SIG-M5 treated with dmso at 0.1 percent for 504 hours (cell line): ENCODE measurements around the gene GNG7.
"Not testable (repeated sequence)": the region's sequence is repeated elsewhere in the genome, so short reads cannot be mapped to it uniquely, and the experiment has no call there.

Source experiments
- DNase-seq: peaks from one replicate; lab custom pipeline; 2025; ENCODE audit not compliant: unreplicated experiment; lab: John Stamatoyannopoulos, UW

GNG7 gene

GRCh38 chr19:2476451-2477140 lies 225.9 kb downstream of the GNG7 start:
- DNase-seq = peak; percentile 54

- peak; percentile 93 for DNase-seq
These were observed 226.6 kb downstream of the GNG7 start, which contains the start of gene GADD45B for GRCh38 chr19:2475702-2476450. Gene GADD45B, plus strand, starts transcription at chr19:2476127. Its CDS starts 232 bp downstream, at chr19:2476359.

DNA sequence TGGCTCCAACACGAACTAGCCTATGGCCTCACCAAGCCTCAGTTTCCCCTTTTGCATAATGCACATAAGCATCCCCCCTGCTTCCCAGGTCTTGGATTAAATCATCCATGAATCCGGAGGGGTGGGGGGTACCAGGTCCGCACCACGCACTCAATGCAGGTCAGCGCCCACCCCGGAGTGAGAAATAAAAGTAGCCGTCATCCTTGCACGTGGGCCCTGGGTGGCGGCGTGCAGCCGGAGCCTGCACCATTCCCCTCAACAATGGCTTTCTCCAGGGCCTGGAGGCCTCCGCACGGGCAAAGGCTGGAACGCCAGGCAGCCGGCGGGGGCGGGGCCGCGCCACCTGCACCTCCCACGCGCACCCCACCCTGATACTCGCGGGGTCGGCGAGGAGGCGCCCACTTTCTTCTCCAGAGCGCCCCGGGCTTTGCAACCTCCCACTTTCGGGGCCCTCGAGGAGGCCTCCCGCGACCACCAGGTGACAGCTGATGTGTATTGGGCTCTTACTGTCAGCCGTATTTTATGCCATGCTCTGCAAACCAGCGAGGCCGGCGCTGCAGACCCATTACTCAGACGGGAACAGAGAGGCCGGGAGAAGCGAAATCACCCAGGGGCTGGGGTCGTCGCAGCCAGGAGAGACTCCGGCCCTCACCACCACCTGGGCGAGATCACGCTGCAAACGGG lies 227.3 kb downstream of the GNG7 start:
- no peak for DNase-seq

GRCh38 chr19:2474232-2475017 lies 228.1 kb downstream of the GNG7 start:
- DNase-seq = peak; percentile 69

DNA sequence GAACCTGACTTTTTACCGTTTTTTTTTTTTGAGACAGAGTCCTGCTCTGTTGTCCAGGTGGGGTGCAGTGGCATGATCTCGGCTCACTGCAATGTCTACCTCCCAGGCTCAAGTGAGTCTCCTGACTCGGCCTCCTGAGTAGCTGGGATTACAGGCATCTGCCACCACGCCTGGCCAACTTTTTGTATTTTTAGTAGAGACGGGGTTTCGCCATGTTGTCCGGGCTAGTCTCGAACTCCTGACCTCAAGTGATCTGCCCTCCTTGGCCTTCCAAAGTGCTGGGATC lies 232.6 kb downstream of the GNG7 start:
- DNase-seq = not testable (repeated sequence)

DNA sequence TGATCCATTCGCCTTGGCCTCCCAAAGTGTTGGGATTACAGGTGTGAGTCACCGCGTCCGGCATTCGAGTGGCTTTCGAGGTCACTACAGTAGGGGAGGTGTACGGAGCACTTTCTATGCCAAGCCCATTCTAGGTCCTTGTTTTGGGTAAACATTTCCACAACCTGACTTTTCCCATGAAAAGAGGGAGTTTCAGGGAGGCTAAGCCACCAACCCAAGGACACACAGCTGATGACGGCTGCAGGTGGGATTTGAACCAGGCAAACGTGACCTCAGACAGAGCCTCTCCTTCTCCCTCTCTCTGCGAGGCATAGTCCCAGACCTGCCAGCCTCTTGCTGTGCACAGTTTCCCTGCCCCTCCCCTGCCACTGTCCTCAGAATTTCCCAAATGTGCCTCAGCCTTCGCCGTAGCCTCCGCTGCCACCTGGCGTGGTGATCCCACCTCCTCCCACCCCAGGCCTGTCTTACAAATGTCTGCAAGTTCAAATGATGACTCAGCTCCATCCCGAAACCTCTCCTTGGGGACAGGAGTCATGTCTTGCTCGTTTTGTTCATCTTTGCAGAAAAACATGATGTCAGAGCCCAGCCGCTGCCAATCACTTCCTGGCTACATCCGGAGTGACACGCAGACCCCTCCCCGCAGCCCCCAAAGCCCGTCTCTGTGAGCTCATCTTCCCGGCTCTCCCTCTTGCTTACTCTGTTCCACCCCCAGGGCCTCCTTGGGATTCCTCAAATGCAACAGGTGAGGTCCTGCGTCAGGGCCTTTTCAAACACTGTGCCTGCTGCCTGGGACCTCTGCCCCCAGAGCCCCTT lies 233.2 kb downstream of the GNG7 start:
- DNase-seq = no peak

DNA sequence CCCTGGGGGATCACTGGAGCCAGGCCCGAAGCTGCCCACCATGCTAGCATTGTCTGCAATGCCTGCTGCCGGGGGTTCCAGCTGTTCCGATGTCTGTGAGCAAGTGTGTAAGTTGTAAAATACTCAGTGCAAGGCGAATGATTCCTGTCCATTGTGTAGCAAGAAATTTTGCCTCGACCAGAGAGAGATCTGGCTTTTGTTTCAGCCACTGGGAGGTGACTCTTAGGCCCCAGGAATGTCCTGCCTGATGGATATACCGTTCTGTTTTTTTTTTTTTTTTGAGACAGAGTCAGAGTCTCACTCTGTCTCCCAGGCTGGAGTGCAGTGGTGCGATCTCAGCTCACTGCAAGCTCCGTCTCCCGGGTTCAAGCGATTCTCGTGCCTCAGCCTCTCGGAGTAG lies 233.9 kb downstream of the GNG7 start:
- no peak for DNase-seq

- no peak for DNase-seq
These were observed 238.1 kb downstream of the GNG7 start for GRCh38 chr19:2464389-2464788.

- DNase-seq = not testable (repeated sequence)
These were observed 238.8 kb downstream of the GNG7 start for GRCh38 chr19:2463694-2464093.

GRCh38 chr19:2462635-2463421 lies 239.7 kb downstream of the GNG7 start:
- DNase-seq = no peak

GRCh38 chr19:2461751-2462634 lies 240.5 kb downstream of the GNG7 start:
- DNase-seq = no peak
